Suppressor macrophage treated with lipopolysaccharide for 1 hour (primary cell): Measurements from ENCODE around the gene SLC39A9.

Source experiments
- DNase-seq, 3 donors: peaks; one replicate each; pipeline ENCODE4 v3.0.0-alpha.2; 2020 to 2022

Gene SLC39A9

GRCh38 chr14:69505338-69506240 lies 107.1 kb downstream of the SLC39A9 start:
- DNase-seq = no peak

GRCh38 chr14:69506241-69506595 lies 107.7 kb downstream of the SLC39A9 start:
- DNase-seq = no peak
